Adrenal gland (tissue), 12 donors: ENCODE measurements around the gene MUC22. TPM values are rescaled to one million over a fixed set of nuclear protein-coding genes. Genes with fewer than 3 reads are reported as not detected.
"Not testable (repeated sequence)": the region's sequence is repeated elsewhere in the genome, so short reads cannot be mapped to it uniquely, and the experiment has no call there.

Experiments
- DNase-seq, 7 donors: peaks; one replicate each; pipeline ENCODE4 v3.0.0-alpha.2; 2019 to 2020
- H3K27ac ChIP-seq, 5 donors: fragments of 200-600 bp; sonication (generic) in 4 of 5; 1 replicate in 3 of 5; 2 replicates in 2 of 5; pipeline versions ENCODE4 v1.5.1 to v1.8.0; 2016 to 2020; ENCODE audit warnings: mild to moderate bottlenecking in 1 of 5
- H3K27me3 ChIP-seq: fragments of 200-600 bp; 2 replicates; pipeline ENCODE4 v1.8.0; 2021
- H3K36me3 ChIP-seq, 2 donors: fragments of 200-600 bp; replicated peaks in 1 of 2; 1 replicate in 1 of 2; 2 replicates in 1 of 2; pipeline versions ENCODE4 v1.5.1 to v1.8.0; 2018 to 2022
- H3K4me1 ChIP-seq, 2 donors: fragments of 200-600 bp; replicated peaks in 1 of 2; 1 replicate in 1 of 2; 2 replicates in 1 of 2; pipeline versions ENCODE4 v1.5.1 to v1.8.0; 2018 to 2021
- H3K4me3 ChIP-seq, 4 donors: fragments of 200-600 bp; sonication (generic) in 3 of 4; one replicate each; pipeline ENCODE4 v1.5.1; 2016 to 2018
- H3K9me3 ChIP-seq, 3 donors: fragments of 200-600 bp; sonication (generic) in 1 of 3; replicated peaks in 1 of 3; 1 replicate in 2 of 3; 2 replicates in 1 of 3; pipeline versions ENCODE4 v1.5.1 to v1.8.0; 2016 to 2021
- POLR2A ChIP-seq, 2 donors: fragments of 450-650 bp; IDR thresholded peaks; one replicate each; pipeline ENCODE4 v1.6.1; 2017; ENCODE audit warnings: antibody characterized with exemption in 2 of 2, mild to moderate bottlenecking in 2 of 2, moderate library complexity in 1 of 2
- WGBS, 4 donors: extraction: QIAGEN DNeasy Blood & Tissue Kit in 2 of 4; methylation state at CpG; one replicate each; pipeline versions ENCODE4 v1.1.5 to v1.1.7; 2013 to 2017; 5-methylcytosine and 5-hydroxymethylcytosine counted together
- intact Hi-C, 2 donors: fragments of 100-400 bp; cut with DNase I; formaldehyde crosslinking; loops; one replicate each; pipeline versions ENCODE4 v1.14.1 to v1.15.0; 2022 to 2023
- polyA plus RNA-seq, 3 donors: library from polyadenylated mRNA; stranded (reverse); fragments of 200-250 nt in 2 of 3; fragments of 350-450 nt in 1 of 3; fragmentation: Illumina TruSeq in 1 of 3; extraction: RNeasy Lipid Tissue Mini Kit (QIAGEN cat#74804) in 1 of 3; gene quantifications; one replicate each; pipeline ENCODE4 v1.2.3, GENCODE V29; 2013 to 2014
- total RNA-seq, 9 donors: library from RNA; depleted of rRNA in 4 of 9; stranded (reverse); fragments of >200 nt in 4 of 9; fragments of 120-200 nt in 1 of 9; fragmentation: NEBNext Ultra II Directional in 1 of 9; extraction: Animal tissue kit (Norgen Biotek cat#: 25700) in 1 of 9; gene quantifications; one replicate each; pipeline versions ENCODE4 v1.1.0 to v1.2.4, GENCODE V29; 2013 to 2023
- TF ChIP-seq, protein P1 (sequence below), 6 experiments: fragments of 450-650 bp in 4 of 6; fragments of 200-600 bp in 2 of 6; sonication (generic) in 1 of 6; IDR thresholded peaks; 1 replicate in 5 of 6; 2 replicates in 1 of 6; pipeline versions ENCODE4 v1.5.1 to v1.8.0; 2016 to 2021; ENCODE audit warnings: antibody characterized with exemption in 6 of 6, mild to moderate bottlenecking in 2 of 6, moderate library complexity in 1 of 6
- donor health status: healthy with polysubstance abuse.
- donor health status: Bipolar disorder and iron deficiency.
- donor health status: DM: yes; HTN: yes; CAD: no.
- donor health status: DM: no; HTN: no; CAD: no.
- donor health status: DM: no; HTN: no; CAD: no.
- donor health status: DM: yes; HTN: yes; CAD: no.

The MUC22 gene
- total and polyA plus RNA-seq, 12 donors = not detected

DNA sequence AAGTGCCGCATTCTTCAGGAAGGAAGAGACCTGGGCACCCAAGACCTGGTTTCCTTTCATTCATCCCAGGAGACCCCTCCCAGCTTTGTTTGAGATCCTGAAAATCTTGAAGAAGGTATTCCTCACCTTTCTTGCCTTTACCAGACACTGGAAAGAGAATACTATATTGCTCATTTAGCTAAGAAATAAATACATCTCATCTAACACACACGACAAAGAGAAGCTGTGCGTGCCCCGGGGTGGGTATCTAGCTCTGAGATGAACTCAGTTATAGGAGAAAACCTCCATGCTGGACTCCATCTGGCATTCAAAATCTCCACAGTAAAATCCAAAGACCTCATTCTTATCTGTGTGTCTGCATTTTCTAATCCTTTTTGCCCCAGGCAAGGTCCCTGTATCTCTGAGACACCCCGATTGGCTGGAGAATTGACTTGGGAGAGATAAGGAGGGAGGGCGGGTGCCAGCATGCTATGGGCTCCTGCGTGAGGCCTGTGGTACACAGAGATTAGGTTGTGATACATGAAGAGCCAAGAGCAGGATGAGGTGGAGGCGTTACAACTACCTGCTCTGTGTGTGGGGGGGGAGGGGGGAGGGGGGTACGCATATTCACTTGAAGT lies 22.0 kb upstream of the MUC22 start:
- no peaks in the 10 kb centered on the region for H3K36me3 ChIP-seq
- H3K27me3 ChIP-seq = peaks cover 6% of the 10 kb centered on the region
- no peak for TF ChIP-seq POLR2A (IDR thresholded peaks at IDR 0.05)
- peak in 1 of 7 donors; percentile 33 for DNase-seq
- H3K27ac ChIP-seq = no peak overlapping the region
- H3K4me3 ChIP-seq = no peak overlapping the region
- WGBS, 4 donors = 82 to 90% (median 86%) methylated on average over 6 to 9 of the region's 9 CpGs
- no peaks in the 10 kb centered on the region for H3K9me3 ChIP-seq
- no peaks in the 10 kb centered on the region for H3K4me1 ChIP-seq
- intact Hi-C loops = no loop called here

DNA sequence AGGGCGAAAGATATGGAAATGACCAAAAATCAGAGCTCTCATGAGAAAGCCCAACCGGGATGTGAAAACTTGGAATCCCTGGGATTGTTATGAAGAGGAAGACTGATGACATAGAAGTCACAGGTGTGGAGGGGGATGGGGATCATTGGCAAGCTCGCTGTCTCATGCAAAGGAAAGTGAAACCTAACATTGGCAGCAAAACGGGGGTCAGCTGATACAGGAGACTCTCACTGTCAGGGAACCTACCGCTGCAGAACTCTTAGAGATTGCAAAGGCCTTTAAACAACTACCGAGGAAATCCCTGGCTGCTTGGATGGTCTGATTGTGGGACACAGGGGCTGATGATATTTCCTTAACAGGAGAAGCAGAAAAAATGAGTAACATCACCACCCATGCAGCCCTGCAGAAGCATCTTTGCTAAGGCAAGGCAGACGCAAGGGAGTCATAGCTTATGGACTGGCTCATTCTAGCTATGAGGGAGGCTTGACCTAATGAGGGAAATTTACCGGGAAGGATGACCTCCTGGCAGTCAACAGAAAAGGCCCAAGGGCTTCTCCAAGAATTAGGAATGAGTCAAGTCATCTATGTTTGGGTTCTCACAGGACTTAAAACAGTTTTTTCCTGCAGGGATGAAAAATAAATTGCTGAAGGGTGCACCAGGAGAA lies 19.7 kb upstream of the MUC22 start:
- no peak for DNase-seq
- H3K4me3 ChIP-seq = no peak overlapping the region
- H3K36me3 ChIP-seq = no peaks in the 10 kb centered on the region
- WGBS, 4 donors = 69 to 80% (median 73%) methylated on average over 8 of the region's 8 CpGs
- H3K4me1 ChIP-seq = no peaks in the 10 kb centered on the region
- no peak overlapping the region for H3K27ac ChIP-seq
- no peaks in the 10 kb centered on the region for H3K27me3 ChIP-seq
- intact Hi-C loops = no loop called here
- no peak for TF ChIP-seq POLR2A (IDR thresholded peaks at IDR 0.05)
- TF ChIP-seq, protein P1, sequence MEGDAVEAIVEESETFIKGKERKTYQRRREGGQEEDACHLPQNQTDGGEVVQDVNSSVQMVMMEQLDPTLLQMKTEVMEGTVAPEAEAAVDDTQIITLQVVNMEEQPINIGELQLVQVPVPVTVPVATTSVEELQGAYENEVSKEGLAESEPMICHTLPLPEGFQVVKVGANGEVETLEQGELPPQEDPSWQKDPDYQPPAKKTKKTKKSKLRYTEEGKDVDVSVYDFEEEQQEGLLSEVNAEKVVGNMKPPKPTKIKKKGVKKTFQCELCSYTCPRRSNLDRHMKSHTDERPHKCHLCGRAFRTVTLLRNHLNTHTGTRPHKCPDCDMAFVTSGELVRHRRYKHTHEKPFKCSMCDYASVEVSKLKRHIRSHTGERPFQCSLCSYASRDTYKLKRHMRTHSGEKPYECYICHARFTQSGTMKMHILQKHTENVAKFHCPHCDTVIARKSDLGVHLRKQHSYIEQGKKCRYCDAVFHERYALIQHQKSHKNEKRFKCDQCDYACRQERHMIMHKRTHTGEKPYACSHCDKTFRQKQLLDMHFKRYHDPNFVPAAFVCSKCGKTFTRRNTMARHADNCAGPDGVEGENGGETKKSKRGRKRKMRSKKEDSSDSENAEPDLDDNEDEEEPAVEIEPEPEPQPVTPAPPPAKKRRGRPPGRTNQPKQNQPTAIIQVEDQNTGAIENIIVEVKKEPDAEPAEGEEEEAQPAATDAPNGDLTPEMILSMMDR (IDR thresholded peaks at IDR 0.05) = no peak
- H3K9me3 ChIP-seq = no peaks in the 10 kb centered on the region

DNA sequence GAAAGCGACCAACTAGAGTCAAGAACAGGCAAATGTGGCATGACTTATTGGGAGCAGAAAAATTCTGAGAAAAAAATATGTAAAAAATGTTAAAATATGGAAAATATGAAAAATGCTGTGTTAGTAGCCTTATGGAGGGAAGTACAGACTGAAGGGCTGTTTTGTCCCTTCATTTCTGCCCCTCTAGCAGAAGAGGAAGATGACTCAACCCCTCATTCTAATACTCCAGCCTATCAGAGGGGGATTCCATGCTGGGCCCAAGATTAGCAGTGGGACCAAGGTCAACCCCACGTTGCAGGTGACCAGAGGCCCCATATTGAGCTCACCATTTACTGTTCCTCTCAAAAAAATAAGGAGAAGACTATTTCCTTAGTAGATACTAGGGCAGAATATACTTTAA lies 18.4 kb upstream of the MUC22 start:
- H3K4me1 ChIP-seq = no peaks in the 10 kb centered on the region
- no peaks in the 10 kb centered on the region for H3K36me3 ChIP-seq
- intact Hi-C loops = no loop called here
- no peaks in the 10 kb centered on the region for H3K27me3 ChIP-seq
- TF ChIP-seq, protein P1 (IDR thresholded peaks at IDR 0.05) = no peak
- no peak for TF ChIP-seq POLR2A (IDR thresholded peaks at IDR 0.05)
- H3K27ac ChIP-seq = no peak overlapping the region
- no peaks in the 10 kb centered on the region for H3K9me3 ChIP-seq
- 63 to 82% (median 66%) methylated on average over 2 of the region's 2 CpGs for WGBS, 4 donors
- no peak overlapping the region for H3K4me3 ChIP-seq
- DNase-seq = no peak

DNA sequence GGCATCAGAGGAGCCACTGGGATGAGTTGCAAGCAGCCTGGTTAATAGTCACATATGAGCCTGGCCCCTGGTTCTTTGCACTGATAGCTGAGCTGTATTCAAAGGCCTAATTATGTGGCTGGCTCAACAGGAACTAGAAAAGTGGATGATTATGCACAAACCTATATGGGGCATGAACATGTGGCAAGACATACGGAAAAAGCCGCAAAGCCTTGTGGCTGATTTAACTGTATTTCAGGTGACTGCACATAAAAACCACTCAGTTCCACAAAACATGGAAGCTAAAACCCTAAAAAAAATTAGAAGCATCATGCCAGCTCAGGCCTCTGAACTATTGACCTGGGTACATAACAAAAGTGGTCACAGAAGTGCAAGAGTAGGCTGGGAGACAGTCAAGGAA lies 13.0 kb upstream of the MUC22 start:
- intact Hi-C loops = no loop called here
- Histone ChIP-seq H3K27me3 (no peaks in the 10 kb centered on the region), H3K4me1 (no peaks in the 10 kb centered on the region), H3K36me3 (no peaks in the 10 kb centered on the region), H3K27ac (no peak overlapping the region), H3K4me3 (no peak overlapping the region), H3K9me3 (no peaks in the 10 kb centered on the region)
- no peak for TF ChIP-seq POLR2A (IDR thresholded peaks at IDR 0.05)
- TF ChIP-seq, protein P1 (IDR thresholded peaks at IDR 0.05) = no peak
- no peak for DNase-seq
- WGBS, 4 donors = 82 to 92% (median 84%) methylated on average over 2 of the region's 2 CpGs

DNA sequence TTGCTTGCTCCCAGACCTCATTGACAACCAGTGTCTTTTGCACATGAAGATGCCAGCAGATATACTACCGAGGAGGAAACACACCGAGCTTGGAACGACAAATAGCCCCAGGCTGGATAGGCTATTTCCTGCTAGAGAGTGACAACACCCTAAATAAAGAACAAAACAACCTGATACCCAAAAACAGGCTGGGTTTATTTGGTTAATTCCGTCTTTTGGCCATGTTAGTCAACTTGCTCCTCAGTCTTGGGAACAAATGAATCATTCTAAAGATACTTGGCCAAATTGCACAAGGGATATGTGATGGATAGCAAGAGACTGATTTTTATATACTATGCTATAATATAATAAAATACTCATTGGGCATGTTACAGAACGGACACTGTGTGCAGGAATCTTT lies 11.5 kb upstream of the MUC22 start:
- DNase-seq = no peak
- intact Hi-C loops = no loop called here
- H3K27me3 ChIP-seq = no peaks in the 10 kb centered on the region
- H3K36me3 ChIP-seq = no peaks in the 10 kb centered on the region
- H3K27ac ChIP-seq = no peak overlapping the region
- no peaks in the 10 kb centered on the region for H3K9me3 ChIP-seq
- TF ChIP-seq POLR2A (IDR thresholded peaks at IDR 0.05) = no peak
- TF ChIP-seq, protein P1 (IDR thresholded peaks at IDR 0.05) = no peak
- 58 to 69% (median 64%) methylated on average over 5 of the region's 5 CpGs for WGBS, 4 donors
- no peak overlapping the region for H3K4me3 ChIP-seq
- H3K4me1 ChIP-seq = no peaks in the 10 kb centered on the region

DNA sequence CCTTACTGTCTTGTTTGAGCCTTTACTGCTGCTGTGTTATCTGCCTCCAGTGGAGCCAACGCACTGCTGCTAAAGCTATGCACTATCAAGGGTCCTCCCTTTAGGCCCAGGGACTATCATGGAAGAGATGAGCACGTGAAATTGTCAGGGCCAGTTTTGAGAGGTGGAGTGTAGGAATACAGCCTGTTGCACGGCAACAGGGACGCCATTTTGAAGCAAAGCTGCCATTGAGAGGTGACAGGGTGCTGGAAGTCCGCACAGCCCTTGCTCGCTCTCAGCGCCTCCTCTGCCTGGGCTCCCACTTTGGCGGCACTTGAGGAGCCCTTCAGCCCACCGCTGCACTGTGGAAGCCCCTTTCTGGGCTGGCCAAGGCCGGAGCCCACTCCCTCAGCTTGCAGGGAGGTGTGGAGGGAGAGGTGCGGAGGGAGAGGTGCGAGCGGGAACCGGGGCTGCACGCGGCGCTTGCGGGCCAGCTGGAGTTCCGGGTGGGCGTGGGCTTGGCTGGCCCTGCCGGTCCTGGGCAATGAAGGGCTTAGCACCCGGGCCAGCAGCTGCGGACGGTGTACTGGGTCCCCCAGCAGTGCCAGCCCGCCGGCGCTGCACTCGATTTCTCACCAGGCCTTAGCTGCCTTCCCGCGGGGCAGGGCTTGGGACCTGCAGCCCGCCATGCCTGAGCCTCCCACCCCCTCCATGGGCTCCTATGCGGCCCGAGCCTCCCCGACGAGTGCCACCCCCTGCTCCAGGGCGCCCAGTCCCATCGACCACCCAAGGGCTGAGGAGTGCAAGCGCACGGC lies 10.0 kb upstream of the MUC22 start:
- H3K27me3 ChIP-seq, H3K4me3 ChIP-seq, H3K4me1 ChIP-seq, H3K36me3 ChIP-seq, H3K27ac ChIP-seq, intact Hi-C loops, H3K9me3 ChIP-seq: not testable (repeated sequence)
- peak in 1 of 7 donors; percentile 10 for DNase-seq
- 82 to 94% (median 89%) methylated on average over 4 to 39 of the region's 39 CpGs for WGBS, 4 donors
